Activated CD4-positive, alpha-beta T cell treated with anti-CD3 and anti-CD28 coated beads, Interleukin-2, amount 50 U/mL, for 1 hour (primary cell): ENCODE measurements around the gene RAB3D.
"Not testable (repeated sequence)": the region's sequence is repeated elsewhere in the genome, so short reads cannot be mapped to it uniquely, and the experiment has no call there.

Experiments used
- DNase-seq: peaks from one replicate; pipeline ENCODE4 v3.0.0-alpha.2; 2020

RAB3D gene, protein sequence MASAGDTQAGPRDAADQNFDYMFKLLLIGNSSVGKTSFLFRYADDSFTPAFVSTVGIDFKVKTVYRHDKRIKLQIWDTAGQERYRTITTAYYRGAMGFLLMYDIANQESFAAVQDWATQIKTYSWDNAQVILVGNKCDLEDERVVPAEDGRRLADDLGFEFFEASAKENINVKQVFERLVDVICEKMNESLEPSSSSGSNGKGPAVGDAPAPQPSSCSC

DNA sequence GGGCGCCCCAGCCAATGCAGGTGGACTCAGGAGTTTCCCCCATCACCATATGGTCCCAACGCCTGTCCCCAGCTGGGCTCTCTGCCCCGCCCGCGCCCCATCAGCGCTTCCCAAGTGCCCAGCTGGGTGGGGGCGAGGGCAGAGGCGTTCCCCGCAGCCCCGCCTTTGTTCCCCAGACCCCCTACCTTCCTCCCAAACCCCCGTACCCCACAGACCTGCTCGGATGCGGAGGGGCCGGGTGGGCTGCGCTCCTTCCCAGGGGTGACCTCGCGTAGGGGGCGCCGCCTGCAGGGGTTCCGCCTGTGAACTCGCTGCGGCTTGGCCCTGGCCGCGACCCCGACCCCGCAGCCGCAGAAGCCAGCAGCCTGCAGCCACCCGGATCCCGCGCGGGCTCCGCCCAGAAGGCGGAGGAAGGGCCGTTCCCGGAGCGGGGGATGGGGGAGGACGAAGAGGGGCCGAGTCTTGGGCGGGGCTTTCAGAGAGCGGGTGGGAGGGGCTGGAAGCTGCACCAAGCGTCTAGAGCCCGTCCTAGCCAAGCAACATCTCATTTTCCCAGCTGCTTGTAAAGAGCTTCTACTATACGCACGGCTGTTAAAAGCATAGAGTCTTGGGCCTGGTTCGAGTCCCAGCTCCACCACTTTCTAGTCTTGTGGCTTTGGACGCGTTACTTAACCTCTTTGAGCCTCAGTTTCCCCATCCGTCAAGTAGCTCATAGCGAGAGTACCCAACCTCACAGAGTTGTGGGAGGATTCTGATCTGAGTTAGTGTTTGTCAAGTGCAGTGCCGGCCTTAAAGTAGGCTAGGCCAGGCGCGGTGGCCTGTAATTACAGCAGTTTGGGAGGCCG, at the start of gene RAB3D:
RAB3D (minus strand) TSS at position 404 of the 845 bp plus-strand sequence. CDS start 2,258 bp downstream, outside the sequence.
- peak; percentile 71 for DNase-seq

DNA sequence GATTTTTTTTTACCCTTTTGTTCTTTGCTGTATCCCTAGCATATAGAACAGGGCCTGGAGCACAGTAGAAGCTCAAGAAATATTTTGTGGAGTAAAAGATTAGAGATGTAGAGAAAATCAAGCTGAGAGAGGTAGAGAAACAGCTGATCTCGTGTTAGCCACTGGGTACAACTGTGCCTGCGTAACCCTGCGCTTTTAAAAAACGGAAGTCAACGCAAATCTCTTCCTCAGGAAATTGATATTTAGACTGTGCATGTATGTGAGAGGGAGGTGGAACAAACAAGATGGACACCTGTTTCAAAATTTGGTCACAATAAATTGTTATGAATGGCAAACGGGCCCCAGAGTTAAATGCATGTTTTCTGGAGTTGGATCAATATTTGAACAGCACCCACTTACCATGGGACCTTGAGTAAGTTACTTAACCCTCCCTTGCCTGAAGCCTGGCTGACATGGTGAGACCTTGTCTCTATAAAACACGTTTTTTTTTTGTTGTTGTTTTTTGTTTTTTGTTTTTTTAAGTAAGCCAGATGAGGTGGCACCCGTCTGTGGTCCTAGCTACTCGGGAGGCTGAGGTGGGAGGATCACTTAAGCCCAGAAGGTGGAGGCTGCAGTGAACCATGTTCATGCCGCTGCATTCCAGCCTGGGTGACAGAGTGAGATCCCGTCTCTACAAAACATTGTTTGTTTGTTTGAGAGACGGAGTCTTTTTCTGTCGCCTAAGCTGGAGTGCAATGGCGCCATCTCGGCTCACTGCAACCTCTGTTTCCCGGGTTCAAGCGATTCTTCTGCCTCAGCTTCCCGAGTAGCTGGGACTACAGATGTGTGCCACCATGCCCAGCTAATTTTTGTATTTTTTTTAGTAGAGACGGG, 47.9 kb upstream of the RAB3D start:
- no peak for DNase-seq

GRCh38 chr19:11384778-11385129, 45.3 kb upstream of the RAB3D start:
- no peak for DNase-seq

GRCh38 chr19:11383706-11384048, 44.2 kb upstream of the RAB3D start:
- DNase-seq = no peak

DNA sequence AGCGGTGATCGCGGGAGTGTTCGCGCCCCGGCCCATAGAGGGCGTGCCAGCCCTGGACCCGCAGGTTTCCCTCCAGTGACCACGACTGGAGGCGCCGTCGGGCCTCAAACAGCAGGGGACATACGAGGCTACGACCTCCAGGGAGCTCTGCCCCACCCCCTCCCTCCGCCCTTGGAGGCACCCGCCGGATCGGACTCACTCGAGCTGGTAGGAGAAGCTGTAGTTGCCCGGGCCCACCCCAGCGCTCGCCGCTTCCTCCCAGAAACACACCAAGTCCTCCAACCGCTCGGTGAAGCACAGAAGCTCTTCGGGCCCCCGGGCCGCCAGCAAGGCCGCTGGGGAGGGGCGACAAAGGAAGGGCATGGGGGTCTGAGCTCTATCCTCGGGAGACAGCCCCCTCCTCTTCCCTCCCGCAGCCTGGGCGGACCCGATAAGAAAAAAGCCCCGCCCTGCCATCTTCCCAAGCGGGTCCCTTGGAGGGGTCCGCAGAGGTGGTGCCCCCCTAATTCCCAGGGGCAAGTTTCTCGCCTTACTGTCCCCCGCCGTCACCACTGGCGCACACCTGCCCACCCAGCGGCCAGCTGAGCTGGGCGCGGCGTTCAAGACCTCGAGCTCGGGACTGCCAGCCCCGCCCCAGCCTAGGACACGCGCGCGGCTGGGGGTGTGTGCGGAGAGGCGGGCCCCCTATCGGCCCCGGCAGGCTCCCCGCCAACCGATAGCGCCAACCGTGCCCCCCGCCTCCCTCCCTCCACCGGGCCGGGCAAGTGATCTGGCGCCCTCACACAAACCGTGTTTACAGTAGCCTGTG, 43.6 kb upstream of the RAB3D start:
- peak; percentile 31 for DNase-seq

DNA sequence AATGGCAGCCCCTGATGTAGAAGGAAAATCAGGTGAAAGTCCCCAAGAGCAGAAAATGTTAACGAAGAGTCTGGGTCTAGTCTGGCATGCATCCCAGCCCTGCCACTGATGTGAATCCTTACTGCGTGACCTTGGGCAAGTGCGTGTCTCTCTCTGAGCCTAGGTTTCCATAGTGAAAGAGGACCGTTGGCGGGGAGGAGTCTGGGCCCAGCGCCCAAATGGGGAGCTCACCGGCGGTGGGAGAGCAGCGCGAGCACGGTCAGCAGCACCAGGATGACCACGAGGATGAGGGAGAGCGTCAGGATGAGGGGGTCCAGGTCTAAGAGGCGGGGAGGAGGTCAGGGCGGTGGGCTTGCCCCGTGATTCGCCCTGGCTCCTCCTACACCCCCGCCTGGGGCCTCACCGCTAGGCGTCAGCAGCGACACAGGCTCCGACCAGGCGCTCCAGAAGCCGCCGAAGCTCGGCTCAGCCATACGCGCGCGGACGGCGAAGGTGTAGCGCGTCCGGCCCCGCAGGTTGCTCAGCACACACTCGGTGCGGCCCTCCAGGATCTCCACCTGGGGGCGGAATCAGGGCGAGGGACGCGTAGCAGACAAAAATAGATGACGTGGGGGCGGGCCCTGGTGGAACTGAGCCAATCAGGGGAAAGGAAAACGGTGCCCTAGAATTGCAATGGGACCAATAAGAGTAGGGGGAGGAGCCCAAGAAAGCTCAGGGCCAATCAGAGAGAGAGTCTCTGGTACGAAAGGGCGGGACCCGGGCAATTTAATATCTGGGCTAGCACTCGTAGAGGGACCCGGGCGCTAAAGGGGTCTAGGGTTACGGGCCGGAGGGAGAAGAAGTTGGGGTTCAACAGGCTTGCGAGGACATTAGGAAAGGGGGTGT, 41.4 kb upstream of the RAB3D start:
- peak; percentile 97 for DNase-seq

DNA sequence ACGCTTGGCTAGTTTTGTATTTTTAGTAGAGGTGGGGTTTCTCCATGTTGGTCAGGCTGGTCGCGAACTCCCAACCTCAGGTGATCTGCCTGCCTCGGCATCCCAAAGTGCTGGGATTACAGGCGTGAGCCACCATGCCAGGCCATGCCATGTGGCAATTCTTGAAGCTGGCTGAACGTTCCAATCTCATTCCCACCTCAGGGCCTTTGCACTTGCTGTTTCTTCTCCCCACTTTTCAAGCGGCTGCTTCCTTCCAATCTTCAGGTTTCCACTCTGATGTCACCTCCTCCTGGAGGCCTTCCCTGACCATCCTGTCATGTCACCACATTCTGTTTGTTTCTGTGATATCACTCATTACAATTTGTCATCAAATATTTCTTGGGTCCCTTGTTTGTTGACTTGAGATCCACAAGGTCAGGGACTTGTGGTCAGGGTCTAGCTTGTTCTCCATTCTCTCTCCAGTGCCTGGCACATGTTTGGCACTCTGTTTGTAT, 40.4 kb upstream of the RAB3D start:
- no peak for DNase-seq

- DNase-seq = not testable (repeated sequence)
Measured at GRCh38 chr19:11379269-11379845, 39.9 kb upstream of the RAB3D start.

GRCh38 chr19:11378319-11379189, 39.1 kb upstream of the RAB3D start:
- DNase-seq = no peak

DNA sequence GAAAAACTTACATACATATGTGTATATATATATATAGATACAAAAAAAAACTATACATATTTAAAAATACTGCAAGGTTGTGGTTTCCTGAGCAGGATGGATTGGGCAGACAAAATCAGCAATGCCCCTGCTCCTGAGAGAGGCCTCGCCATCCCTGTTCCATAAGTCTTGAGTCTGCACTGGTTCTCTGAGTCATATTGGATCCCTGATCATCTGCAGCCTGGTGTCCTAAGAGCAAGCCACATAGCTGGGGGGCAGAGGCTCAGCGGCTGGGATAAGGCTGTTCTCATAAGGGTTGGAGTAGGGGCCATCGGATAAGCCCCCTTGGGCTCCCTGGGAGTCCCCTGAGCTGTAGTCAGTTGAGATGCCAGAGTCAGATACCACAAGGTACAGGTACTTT, 38.3 kb upstream of the RAB3D start:
- no peak for DNase-seq

DNA sequence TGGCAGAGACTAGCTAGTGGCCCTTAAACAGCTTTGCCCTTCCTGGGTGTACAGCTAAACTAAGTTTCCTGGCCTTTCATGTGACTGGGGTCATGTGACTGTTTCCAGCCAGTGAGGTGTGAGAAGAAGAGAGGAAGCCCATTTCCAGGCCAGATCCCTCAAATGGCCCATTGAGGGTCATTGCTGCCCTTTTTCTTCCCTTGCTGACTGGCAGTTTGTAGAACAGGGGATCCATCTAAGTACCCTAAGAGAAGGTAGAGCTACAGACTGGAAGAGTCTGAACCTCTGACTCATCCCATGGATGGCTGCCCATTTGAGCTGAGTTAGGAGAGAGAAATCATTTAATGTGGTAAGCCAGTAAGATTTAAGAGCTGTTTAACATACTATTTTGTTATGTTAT, 37.8 kb upstream of the RAB3D start:
- no peak for DNase-seq

- peak; percentile 70 for DNase-seq
Measured at GRCh38 chr19:11375143-11375948, 35.9 kb upstream of the RAB3D start.

- DNase-seq = peak; percentile 95
Measured at GRCh38 chr19:11374433-11375142, 35.1 kb upstream of the RAB3D start, which contains the start of gene SWSAP1. TSS of gene SWSAP1 (plus strand) at chr19:11374666. CDS start at chr19:11374681, 15 bp downstream.

- no peak for DNase-seq
Measured at GRCh38 chr19:11373885-11374432, 34.5 kb upstream of the RAB3D start.

DNA sequence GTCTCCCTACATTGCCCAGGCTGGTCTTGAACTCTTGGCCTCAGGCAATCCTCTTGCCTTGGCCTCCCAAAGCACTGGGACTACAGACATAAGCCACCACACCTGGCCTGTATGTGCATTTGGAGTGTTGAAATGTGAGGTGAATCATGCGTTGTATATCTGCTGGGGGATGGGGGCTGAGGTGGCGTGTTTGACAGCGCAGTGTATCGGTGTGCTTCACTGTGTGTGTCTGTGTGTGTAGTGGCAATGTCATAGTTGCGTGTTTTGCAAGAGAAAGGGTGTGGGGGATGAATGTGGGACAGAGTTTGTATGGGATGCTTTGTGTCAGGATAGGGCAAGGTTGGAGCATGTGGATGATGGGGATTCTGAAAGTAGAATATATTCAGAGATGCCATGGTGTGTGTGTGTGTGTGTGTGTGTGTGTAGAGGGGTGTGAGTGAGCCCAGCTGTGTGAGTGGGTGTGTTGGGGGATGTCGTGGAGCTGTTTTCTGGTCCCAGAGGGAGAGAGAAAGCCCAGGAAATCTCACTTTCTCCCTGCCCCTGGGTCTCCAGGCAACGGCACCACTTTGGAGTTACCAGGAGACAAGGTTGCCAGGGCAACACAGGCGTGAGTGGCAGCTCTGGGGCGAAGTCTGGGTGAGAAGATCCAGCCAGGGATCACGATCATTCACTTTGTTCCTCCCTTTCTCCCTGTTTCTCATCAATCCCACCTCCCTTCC, 33.9 kb upstream of the RAB3D start:
- no peak for DNase-seq

DNA sequence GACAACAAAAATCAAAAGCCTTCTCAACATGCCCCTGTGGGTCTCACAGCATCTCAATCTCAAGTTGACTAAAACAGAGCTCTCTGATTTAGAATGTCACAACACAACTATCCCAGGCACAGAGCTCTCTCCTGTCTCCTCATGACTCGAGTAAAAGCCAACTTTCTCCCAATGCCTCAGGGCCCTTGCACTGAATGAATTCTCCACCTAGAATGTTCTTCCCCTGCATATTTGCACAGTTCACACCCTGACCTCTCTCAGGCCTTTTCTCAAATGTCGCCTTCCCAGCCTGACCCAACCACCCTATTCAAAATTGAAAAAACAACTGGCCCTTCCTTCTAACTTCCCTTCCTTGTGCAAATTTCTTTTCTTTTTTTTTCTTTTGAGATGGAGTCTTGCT, 31.3 kb upstream of the RAB3D start:
- DNase-seq = no peak

GRCh38 chr19:11367528-11367927, 28.1 kb upstream of the RAB3D start:
- DNase-seq = no peak
